AG04449 (cell line): Measurements from ENCODE around the gene TNFAIP2.

ENCODE experiments used
- CTCF ChIA-PET: fragments of 350-600 bp; formaldehyde crosslinking; extraction: SDS; loops from one replicate; lab custom pipeline; 2021; ENCODE audit warnings: antibody characterized with exemption; lab: Yijun Ruan, JAX
- POLR2A ChIA-PET: fragments of 400-600, 350-600 bp; formaldehyde crosslinking; extraction: SDS; loops from one replicate; lab custom pipeline; 2020; ENCODE audit warnings: antibody characterized with exemption, inconsistent platforms; lab: Yijun Ruan, JAX
- DNase-seq: peaks from one replicate; pipeline ENCODE4 v3.0.0-alpha.2; 2010; ENCODE audit warnings: low read depth, low spot score
- H3K4me3 ChIP-seq: 2 replicates; pipeline ENCODE4 v1.5.1; 2011; ENCODE audit warnings: low read depth, mild to moderate bottlenecking, control low read depth, low read length
- CTCF ChIP-seq: IDR thresholded peaks from one replicate; pipeline ENCODE4 v1.5.1; 2011; ENCODE audit warnings: mild to moderate bottlenecking, moderate library complexity, low read length, control low read depth, inconsistent platforms; ENCODE audit not compliant: insufficient read depth; ENCODE audit errors: missing control alignments

The TNFAIP2 gene

GRCh38 chr14:103186241-103186822 lies 63.1 kb downstream of the TNFAIP2 start:
- no peak overlapping the region for H3K4me3 ChIP-seq
- TF ChIP-seq CTCF: no peak
- no peak for DNase-seq
- CTCF ChIA-PET: interaction anchor here (0.7 to 12.5 kb wide), 11 partner anchors 8 to 491 kb away, joined by 3 to 154 read pairs (median 4); no protein-coding TSS in a partner anchor
- POLR2A ChIA-PET: no interaction called here
